ENCODE results near the gene CD44.

DNA sequence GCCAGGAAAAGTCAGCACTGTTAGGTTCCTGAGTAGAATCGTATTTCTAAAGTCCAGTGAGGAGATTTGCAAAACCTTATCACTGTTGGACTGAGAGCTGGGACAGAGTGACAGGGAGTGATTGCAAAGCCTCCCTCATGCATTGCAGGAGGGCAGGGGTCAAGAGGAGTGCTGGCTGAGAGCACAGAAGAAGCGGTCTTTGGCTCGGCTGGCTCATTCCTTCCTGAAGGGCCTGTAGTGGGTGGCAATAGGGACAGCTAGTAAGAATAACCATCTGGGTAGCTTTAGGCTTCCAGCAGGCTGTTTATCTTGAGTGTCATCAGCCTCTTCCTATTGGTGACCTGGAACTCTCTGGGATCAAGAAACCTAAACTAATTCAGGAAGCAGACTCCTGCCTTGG, 53.4 kb downstream of the CD44 start:
- no peak for TF ChIP-seq EZH2 (IDR thresholded peaks at IDR 0.05; ENCODE audit: borderline replicate concordance, low read depth, low read length, poor library complexity, severe bottlenecking)
- TF ChIP-seq, protein P1, sequence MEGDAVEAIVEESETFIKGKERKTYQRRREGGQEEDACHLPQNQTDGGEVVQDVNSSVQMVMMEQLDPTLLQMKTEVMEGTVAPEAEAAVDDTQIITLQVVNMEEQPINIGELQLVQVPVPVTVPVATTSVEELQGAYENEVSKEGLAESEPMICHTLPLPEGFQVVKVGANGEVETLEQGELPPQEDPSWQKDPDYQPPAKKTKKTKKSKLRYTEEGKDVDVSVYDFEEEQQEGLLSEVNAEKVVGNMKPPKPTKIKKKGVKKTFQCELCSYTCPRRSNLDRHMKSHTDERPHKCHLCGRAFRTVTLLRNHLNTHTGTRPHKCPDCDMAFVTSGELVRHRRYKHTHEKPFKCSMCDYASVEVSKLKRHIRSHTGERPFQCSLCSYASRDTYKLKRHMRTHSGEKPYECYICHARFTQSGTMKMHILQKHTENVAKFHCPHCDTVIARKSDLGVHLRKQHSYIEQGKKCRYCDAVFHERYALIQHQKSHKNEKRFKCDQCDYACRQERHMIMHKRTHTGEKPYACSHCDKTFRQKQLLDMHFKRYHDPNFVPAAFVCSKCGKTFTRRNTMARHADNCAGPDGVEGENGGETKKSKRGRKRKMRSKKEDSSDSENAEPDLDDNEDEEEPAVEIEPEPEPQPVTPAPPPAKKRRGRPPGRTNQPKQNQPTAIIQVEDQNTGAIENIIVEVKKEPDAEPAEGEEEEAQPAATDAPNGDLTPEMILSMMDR (conservative IDR thresholded peaks at IDR 0.05; ENCODE audit: low read depth, low read length), result no peak

Measured in A673 (cell line).